Cardiac fibroblast (primary cell): ENCODE data around the gene SNRNP27.

Source experiments
- DNase-seq, 2 donors: peaks; one replicate each; pipeline versions ENCODE4 v3.0.0 to v3.0.0-alpha.2; 2010; ENCODE audit warnings: low read depth in 2 of 2
- H3K4me3 ChIP-seq, 2 donors: replicated peaks in 1 of 2; 1 replicate in 1 of 2; 2 replicates in 1 of 2; pipeline ENCODE4 v1.5.1; 2011; ENCODE audit warnings: low read depth in 2 of 2, low read length in 2 of 2, mild to moderate bottlenecking in 2 of 2, moderate library complexity in 1 of 2
- TF ChIP-seq, protein P1 (sequence below): IDR thresholded peaks from one replicate; pipeline ENCODE4 v1.5.1; 2011; ENCODE audit warnings: low read depth, mild to moderate bottlenecking, low read length, inconsistent platforms

The SNRNP27 gene, protein sequence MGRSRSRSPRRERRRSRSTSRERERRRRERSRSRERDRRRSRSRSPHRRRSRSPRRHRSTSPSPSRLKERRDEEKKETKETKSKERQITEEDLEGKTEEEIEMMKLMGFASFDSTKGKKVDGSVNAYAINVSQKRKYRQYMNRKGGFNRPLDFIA

DNA sequence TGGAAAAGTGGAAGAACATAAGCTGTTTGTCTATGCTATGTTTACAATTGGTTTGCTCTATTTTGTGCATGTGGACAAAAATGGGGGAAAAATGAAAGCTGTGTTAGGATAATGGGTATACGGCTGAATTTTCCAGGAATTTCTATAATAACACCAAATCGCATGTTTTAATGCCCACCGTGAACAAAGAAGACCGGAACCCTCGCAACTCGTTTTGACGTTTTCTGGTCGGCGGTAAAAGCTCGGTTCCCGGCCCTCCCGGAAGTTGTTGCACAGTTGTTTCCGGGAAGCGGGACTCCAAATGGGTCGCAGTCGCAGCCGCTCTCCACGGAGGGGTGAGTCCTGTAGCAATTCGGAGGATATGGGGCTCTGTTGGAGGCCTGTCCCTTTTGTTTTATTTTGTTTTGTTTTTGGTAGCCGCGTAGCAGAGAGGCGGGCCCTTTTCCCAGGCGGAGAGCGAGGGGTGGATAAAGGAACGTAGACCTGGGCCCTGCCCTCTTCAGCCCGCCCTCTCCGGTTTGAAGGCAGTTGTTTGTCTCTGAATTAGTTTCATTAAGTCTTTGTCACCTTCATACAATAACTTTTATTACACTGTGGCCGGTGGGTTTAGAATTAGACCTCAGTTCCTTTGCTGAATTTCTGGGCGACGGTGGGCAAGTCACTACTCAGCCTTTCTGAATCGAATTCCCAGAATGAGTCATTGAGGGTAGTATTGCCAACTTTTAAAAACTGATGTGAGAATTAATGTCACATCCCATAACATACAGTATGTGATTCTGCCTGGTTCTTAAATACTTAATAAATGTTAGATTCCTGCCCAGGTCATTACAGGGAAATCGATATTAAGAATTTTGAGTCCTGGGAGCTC is at the start of gene SNRNP27:
TSS of gene SNRNP27 (plus strand) at position 273 of the 868 bp plus-strand sequence. CDS start at position 302, 29 bp downstream.
- peak within 1 kb of the TSS; percentile 71 to 74 for H3K4me3 ChIP-seq
- TF ChIP-seq, protein P1, sequence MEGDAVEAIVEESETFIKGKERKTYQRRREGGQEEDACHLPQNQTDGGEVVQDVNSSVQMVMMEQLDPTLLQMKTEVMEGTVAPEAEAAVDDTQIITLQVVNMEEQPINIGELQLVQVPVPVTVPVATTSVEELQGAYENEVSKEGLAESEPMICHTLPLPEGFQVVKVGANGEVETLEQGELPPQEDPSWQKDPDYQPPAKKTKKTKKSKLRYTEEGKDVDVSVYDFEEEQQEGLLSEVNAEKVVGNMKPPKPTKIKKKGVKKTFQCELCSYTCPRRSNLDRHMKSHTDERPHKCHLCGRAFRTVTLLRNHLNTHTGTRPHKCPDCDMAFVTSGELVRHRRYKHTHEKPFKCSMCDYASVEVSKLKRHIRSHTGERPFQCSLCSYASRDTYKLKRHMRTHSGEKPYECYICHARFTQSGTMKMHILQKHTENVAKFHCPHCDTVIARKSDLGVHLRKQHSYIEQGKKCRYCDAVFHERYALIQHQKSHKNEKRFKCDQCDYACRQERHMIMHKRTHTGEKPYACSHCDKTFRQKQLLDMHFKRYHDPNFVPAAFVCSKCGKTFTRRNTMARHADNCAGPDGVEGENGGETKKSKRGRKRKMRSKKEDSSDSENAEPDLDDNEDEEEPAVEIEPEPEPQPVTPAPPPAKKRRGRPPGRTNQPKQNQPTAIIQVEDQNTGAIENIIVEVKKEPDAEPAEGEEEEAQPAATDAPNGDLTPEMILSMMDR, result no peak
- peak; percentile 88 to 89 for DNase-seq

GRCh38 chr2:69843993-69844392 is 49.8 kb upstream of the SNRNP27 start:
- no peak overlapping the region for H3K4me3 ChIP-seq
- no peak for DNase-seq
- TF ChIP-seq, protein P1, result no peak

DNA sequence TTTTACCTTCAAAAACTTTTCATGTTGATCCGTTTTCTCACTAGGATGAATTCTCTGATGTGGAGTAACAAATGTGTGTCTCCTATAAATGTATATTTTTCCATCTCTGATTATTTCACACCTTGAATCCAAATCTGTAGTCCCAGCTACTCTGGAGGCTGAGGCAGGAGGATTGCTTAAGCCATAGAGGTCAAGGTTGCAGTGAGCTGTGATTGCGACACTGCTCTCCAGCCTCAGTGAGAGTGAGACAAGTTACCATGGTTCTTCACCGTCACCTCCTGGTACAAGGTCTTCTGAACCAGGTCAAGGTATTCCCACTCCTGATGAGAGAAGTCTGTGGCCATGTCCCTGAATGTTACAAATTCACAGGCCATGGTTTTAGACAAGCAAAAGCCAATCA is 49.2 kb upstream of the SNRNP27 start:
- TF ChIP-seq, protein P1, result no peak
- no peak for DNase-seq
- H3K4me3 ChIP-seq, result no peak overlapping the region

DNA sequence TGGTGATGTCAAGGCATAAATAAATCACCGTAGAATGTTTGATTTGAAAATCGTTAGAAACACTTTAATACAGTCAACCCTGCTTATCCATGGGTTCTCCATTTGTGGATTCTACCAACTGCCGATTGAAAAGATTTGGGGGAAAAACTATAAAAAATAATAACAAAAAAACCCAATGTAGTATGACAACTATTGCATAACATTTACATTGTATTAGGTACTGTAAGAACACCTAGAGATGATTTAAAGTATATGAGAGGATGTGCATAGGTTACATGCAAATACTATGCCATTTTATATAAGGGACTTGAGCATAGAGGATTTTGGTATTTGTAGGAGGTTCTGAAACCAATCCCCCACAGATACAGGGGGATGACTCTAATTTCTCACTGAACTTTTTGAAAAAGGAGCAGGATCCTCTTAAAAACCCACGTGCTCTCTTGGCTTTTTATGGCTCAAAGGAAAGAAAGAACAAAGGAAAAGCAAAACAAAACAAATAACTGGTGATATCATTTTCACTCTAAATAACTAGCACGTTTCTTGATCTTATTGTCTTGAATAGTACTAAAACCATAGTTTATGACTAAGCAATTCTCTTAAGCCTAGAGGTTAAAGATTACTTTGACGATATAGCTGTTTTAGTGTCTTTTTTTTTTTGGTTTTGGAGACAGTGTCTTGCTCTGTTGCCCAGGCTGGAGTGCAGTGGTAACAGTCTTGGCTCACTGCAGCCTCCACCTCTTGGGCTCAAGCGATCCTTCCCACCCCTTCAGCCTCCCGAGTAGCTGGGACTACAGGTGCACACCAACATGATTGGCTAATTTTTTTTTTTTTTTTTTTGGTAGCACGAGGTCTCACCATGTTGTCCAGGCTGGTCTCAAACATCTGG is 47.3 kb upstream of the SNRNP27 start:
- no peak for DNase-seq
- TF ChIP-seq, protein P1, result no peak

GRCh38 chr2:69847068-69847828 is 46.5 kb upstream of the SNRNP27 start:
- DNase-seq, result no peak
- TF ChIP-seq, protein P1, result no peak
- no peak overlapping the region for H3K4me3 ChIP-seq

More for the DNA sequence above, 47.3 kb upstream of the SNRNP27 start:
- no peak overlapping the region for H3K4me3 ChIP-seq
